Measurements from ENCODE around the gene EME1. TPM values are rescaled to one million over a fixed set of nuclear protein-coding genes. Genes with fewer than 3 reads are reported as not detected.

The EME1 gene
- total RNA-seq, 3 donors from 2014 or later: 0.29 to 2.0 (median 0.64) TPM

DNA sequence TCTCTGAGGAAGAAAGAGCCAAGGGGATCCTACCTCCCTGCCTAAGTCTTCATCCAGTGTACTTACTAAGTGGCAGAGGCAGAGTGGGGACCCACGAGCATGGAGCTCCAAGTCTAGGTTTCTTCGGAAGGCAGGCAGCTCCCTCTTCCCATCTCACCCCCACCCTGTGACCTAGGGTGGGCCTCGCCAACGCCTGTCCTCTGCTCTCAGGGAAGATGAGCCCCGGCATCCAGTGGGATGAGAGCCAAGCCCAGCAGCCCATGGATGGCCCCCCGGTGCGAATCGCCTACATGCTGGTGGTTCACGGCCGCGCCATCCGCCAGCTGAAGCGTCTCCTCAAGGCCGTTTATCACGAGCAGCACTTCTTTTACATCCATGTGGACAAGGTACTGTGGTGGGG is 18.8 kb upstream of the EME1 start:
- H3K4me1 ChIP-seq: no peaks in the 10 kb centered on the region
- DNase-seq (ENCODE audit: low spot score in 2 of 2): no peak
- H3K4me3 ChIP-seq: no peak overlapping the region
- no peaks in the 10 kb centered on the region for H3K9me3 ChIP-seq
- no peak overlapping the region for H3K27ac ChIP-seq
- TF ChIP-seq, protein P1, sequence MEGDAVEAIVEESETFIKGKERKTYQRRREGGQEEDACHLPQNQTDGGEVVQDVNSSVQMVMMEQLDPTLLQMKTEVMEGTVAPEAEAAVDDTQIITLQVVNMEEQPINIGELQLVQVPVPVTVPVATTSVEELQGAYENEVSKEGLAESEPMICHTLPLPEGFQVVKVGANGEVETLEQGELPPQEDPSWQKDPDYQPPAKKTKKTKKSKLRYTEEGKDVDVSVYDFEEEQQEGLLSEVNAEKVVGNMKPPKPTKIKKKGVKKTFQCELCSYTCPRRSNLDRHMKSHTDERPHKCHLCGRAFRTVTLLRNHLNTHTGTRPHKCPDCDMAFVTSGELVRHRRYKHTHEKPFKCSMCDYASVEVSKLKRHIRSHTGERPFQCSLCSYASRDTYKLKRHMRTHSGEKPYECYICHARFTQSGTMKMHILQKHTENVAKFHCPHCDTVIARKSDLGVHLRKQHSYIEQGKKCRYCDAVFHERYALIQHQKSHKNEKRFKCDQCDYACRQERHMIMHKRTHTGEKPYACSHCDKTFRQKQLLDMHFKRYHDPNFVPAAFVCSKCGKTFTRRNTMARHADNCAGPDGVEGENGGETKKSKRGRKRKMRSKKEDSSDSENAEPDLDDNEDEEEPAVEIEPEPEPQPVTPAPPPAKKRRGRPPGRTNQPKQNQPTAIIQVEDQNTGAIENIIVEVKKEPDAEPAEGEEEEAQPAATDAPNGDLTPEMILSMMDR (IDR thresholded peaks at IDR 0.05): no peak
- TF ChIP-seq POLR2AphosphoS5 (IDR thresholded peaks at IDR 0.05) (no peak), POLR2A (IDR thresholded peaks at IDR 0.05) (no peak)
- H3K36me3 ChIP-seq: peaks cover 5% of the 10 kb centered on the region
- H3K27me3 ChIP-seq: no peaks in the 10 kb centered on the region
- intact Hi-C loops (cut with DNase I; ENCODE audit: low total_unique reads): no loop called here

DNA sequence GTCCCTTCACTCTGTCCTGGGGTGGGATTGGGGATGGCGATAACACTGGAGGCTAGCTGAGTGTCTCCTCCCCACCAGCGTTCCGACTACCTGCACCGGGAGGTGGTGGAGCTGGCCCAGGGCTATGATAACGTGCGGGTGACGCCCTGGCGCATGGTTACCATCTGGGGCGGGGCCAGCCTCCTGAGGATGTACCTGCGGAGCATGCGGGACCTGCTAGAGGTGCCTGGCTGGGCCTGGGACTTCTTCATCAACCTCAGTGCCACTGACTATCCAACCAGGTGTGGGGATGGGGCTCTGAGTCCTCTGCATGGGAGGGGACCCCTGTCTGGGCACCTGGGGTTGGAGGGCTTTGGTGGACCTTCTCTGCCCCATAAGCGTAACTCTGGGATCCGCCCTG is 18.3 kb upstream of the EME1 start:
- H3K4me1 ChIP-seq: no peaks in the 10 kb centered on the region
- TF ChIP-seq, protein P1 (IDR thresholded peaks at IDR 0.05): no peak
- TF ChIP-seq POLR2A (IDR thresholded peaks at IDR 0.05) (no peak), POLR2AphosphoS5 (IDR thresholded peaks at IDR 0.05) (no peak)
- H3K4me3 ChIP-seq: no peak overlapping the region
- H3K36me3 ChIP-seq: peaks cover 5% of the 10 kb centered on the region
- no peaks in the 10 kb centered on the region for H3K27me3 ChIP-seq
- no peak for DNase-seq (ENCODE audit: low spot score in 2 of 2)
- intact Hi-C loops (cut with DNase I; ENCODE audit: low total_unique reads): no loop called here
- H3K9me3 ChIP-seq: no peaks in the 10 kb centered on the region
- no peak overlapping the region for H3K27ac ChIP-seq

GRCh38 chr17:50355336-50355700 is 17.7 kb upstream of the EME1 start:
- peaks cover 5% of the 10 kb centered on the region for H3K36me3 ChIP-seq
- H3K27me3 ChIP-seq: no peaks in the 10 kb centered on the region
- intact Hi-C loops (cut with DNase I; ENCODE audit: low total_unique reads): no loop called here
- H3K4me3 ChIP-seq: no peak overlapping the region
- no peaks in the 10 kb centered on the region for H3K9me3 ChIP-seq
- TF ChIP-seq POLR2AphosphoS5 (IDR thresholded peaks at IDR 0.05) (no peak), POLR2A (IDR thresholded peaks at IDR 0.05) (no peak)
- TF ChIP-seq, protein P1 (IDR thresholded peaks at IDR 0.05): no peak
- DNase-seq (ENCODE audit: low spot score in 2 of 2): no peak
- H3K27ac ChIP-seq: no peak overlapping the region
- no peaks in the 10 kb centered on the region for H3K4me1 ChIP-seq

- Histone ChIP-seq H3K4me1 (no peaks in the 10 kb centered on the region), H3K36me3 (peaks cover 5% of the 10 kb centered on the region), H3K4me3 (no peak overlapping the region), H3K27me3 (no peaks in the 10 kb centered on the region), H3K9me3 (no peaks in the 10 kb centered on the region), H3K27ac (no peak overlapping the region)
- intact Hi-C loops (cut with DNase I; ENCODE audit: low total_unique reads): no loop called here
- DNase-seq (ENCODE audit: low spot score in 2 of 2): no peak
- TF ChIP-seq POLR2AphosphoS5 (IDR thresholded peaks at IDR 0.05): no peak
- TF ChIP-seq, protein P1 (IDR thresholded peaks at IDR 0.05): no peak
- no peak for TF ChIP-seq POLR2A (IDR thresholded peaks at IDR 0.05)
Observed at GRCh38 chr17:50355701-50356341, 17.2 kb upstream of the EME1 start.

DNA sequence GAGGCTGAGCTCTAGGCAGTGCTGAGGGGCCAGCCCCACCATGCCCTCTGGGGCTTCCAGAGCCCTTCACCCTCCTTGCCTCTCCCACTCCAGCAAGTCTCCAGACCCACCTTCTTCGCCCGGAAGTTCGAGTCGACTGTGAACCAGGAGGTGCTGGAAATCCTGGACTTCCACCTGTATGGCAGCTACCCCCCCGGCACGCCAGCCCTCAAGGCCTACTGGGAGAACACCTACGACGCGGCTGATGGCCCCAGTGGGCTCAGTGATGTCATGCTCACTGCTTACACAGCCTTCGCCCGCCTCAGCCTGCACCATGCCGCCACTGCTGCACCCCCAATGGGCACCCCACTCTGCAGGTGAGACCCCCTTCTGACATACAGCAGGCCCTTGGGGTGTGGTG is 16.6 kb upstream of the EME1 start:
- Histone ChIP-seq H3K4me1 (no peaks in the 10 kb centered on the region), H3K27me3 (no peaks in the 10 kb centered on the region), H3K36me3 (peaks cover 5% of the 10 kb centered on the region), H3K9me3 (no peaks in the 10 kb centered on the region), H3K4me3 (no peak overlapping the region), H3K27ac (no peak overlapping the region)
- TF ChIP-seq POLR2A (IDR thresholded peaks at IDR 0.05) (no peak), POLR2AphosphoS5 (IDR thresholded peaks at IDR 0.05) (no peak)
- TF ChIP-seq, protein P1 (IDR thresholded peaks at IDR 0.05): no peak
- DNase-seq (ENCODE audit: low spot score in 2 of 2): no peak
- intact Hi-C loops (cut with DNase I; ENCODE audit: low total_unique reads): no loop called here
